DND-41 (cell line): ENCODE results near the gene TLR7.

ENCODE experiments used
- CTCF ChIP-seq: IDR thresholded peaks from 2 replicates; pipeline ENCODE4 v1.5.1; 2012; ENCODE audit warnings: borderline replicate concordance, low read length, moderate library complexity, mild to moderate bottlenecking; ENCODE audit not compliant: poor library complexity, severe bottlenecking; ENCODE audit errors: extremely low read depth
- EZH2 ChIP-seq: IDR thresholded peaks from 3 replicates; pipeline ENCODE4 v1.6.1; 2012; ENCODE audit warnings: borderline replicate concordance, low read depth, mild to moderate bottlenecking, moderate library complexity, low read length, inconsistent platforms; ENCODE audit not compliant: severe bottlenecking

- no peak for TF ChIP-seq CTCF
- TF ChIP-seq EZH2: no peak
These were observed 29.0 kb downstream of the TLR7 start for GRCh38 chrX:12895866-12896265.
